Testis (tissue), 3 donors: ENCODE measurements around the gene IQSEC1. TPM values are rescaled to one million over a fixed set of nuclear protein-coding genes. Genes with fewer than 3 reads are reported as not detected.

ENCODE experiments used
- DNase-seq: peaks from one replicate; pipeline ENCODE4 v3.0.0-alpha.2; 2019
- H3K27ac ChIP-seq, 2 donors: fragments of 200-600 bp; sonication (generic); one replicate each; pipeline ENCODE4 v1.5.1; 2019
- H3K27me3 ChIP-seq: fragments of 200-600 bp; sonication (generic); one replicate; pipeline ENCODE4 v1.5.1; 2019
- H3K36me3 ChIP-seq: fragments of 200-600 bp; sonication (generic); one replicate; pipeline ENCODE4 v1.5.1; 2017; ENCODE audit warnings: low read depth; ENCODE audit errors: missing control alignments
- H3K4me1 ChIP-seq: fragments of 200-600 bp; sonication (generic); one replicate; pipeline ENCODE4 v1.5.1; 2019
- H3K4me3 ChIP-seq, 2 donors: fragments of 200-600 bp; sonication (generic); one replicate each; pipeline ENCODE4 v1.5.1; 2017 to 2019
- H3K9me3 ChIP-seq: fragments of 200-600 bp; sonication (generic); one replicate; pipeline ENCODE4 v1.5.1; 2017
- CTCF ChIP-seq, 3 experiments: fragments of 450-650 bp in 2 of 3; fragments of 200-600 bp in 1 of 3; sonication (generic) in 1 of 3; IDR thresholded peaks; one replicate each; pipeline ENCODE4 v1.5.1; 2016 to 2019; ENCODE audit warnings: antibody characterized with exemption in 3 of 3, mild to moderate bottlenecking in 2 of 3, moderate library complexity in 1 of 3
- POLR2A ChIP-seq: fragments of 450-650 bp; IDR thresholded peaks from one replicate; pipeline ENCODE4 v1.6.1; 2017; ENCODE audit warnings: antibody characterized with exemption, mild to moderate bottlenecking, moderate library complexity
- WGBS, 2 donors: methylation state at CpG; one replicate each; pipeline ENCODE4 v1.1.5; 2018; 5-methylcytosine and 5-hydroxymethylcytosine counted together
- intact Hi-C: fragments of 100-400 bp; cut with DNase I; formaldehyde crosslinking; loops from one replicate; pipeline ENCODE4 v1.15.1; 2023; ENCODE audit warnings: low total_unique reads
- polyA plus RNA-seq: library from polyadenylated mRNA; stranded (reverse); fragments of 350-450 nt; fragmentation: Illumina TruSeq; extraction: RNeasy Lipid Tissue Mini Kit (QIAGEN cat#74804); gene quantifications from one replicate; pipeline ENCODE4 v1.2.3, GENCODE V29; 2014; ENCODE audit warnings: low read depth, low replicate concordance; ENCODE audit not compliant: insufficient read depth
- total RNA-seq, 2 donors: library from RNA; depleted of rRNA; stranded (reverse); fragments of >200 nt; gene quantifications; one replicate each; pipeline ENCODE4 v1.2.3, GENCODE V29; 2016

The IQSEC1 gene
- total and polyA plus RNA-seq, 3 donors from 2014 or later, result 32.9 to 89.4 (median 74.3) TPM

- TF ChIP-seq CTCF (IDR thresholded peaks at IDR 0.05) (peak; percentile 37 to 66 (median 56)), POLR2A (no peak)
- 60 to 77% methylated on average over 7 of the region's 7 CpGs for WGBS, 2 donors
- no peaks in the 10 kb centered on the region for H3K9me3 ChIP-seq
- intact Hi-C loops, result loop anchor here (10.0 kb wide), 1 partner anchor 109 kb away; no protein-coding TSS in a partner anchor
- peaks cover 3% of the 10 kb centered on the region for H3K4me1 ChIP-seq
- no peaks in the 10 kb centered on the region for H3K36me3 ChIP-seq
- DNase-seq, result peak; percentile 82
- no peak overlapping the region for H3K27ac ChIP-seq
- H3K4me3 ChIP-seq, result no peak overlapping the region
- H3K27me3 ChIP-seq, result no peaks in the 10 kb centered on the region
These were observed 89.0 kb downstream of the IQSEC1 start for GRCh38 chr3:12984023-12984823.

DNA sequence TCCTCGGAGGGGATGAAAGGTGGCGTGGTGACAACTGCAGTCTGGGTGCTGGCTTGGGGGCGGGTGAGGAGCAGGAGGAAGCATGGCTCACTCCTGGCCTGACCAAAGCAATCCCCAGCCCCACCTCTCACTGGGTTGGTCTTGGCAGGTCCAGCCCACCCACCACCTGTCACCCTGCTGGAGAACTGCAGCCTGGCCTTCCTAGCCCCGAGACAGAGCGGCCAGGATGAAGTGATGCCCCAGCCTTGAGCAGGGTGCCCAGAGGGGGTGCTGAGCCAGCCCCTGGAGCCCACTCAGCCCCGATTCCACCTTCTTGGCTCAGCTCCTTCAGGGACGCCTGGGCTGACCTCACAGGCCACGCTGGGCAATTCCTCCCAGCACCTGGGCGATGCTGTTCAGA, 89.9 kb downstream of the IQSEC1 start:
- Histone ChIP-seq H3K4me3 (no peak overlapping the region), H3K27me3 (no peaks in the 10 kb centered on the region), H3K9me3 (no peaks in the 10 kb centered on the region), H3K36me3 (no peaks in the 10 kb centered on the region), H3K4me1 (peaks cover 3% of the 10 kb centered on the region), H3K27ac (no peak overlapping the region)
- intact Hi-C loops, result loop anchor here (10.0 kb wide), 1 partner anchor 109 kb away; no protein-coding TSS in a partner anchor
- TF ChIP-seq POLR2A (no peak), CTCF (IDR thresholded peaks at IDR 0.05) (no peak)
- no peak for DNase-seq
- 89 to 90% methylated on average over 2 to 9 of the region's 9 CpGs for WGBS, 2 donors

GRCh38 chr3:12982619-12983101, 90.6 kb downstream of the IQSEC1 start:
- no peaks in the 10 kb centered on the region for H3K36me3 ChIP-seq
- intact Hi-C loops, result loop anchor here (10.0 kb wide), 1 partner anchor 108 kb away; no protein-coding TSS in a partner anchor
- TF ChIP-seq POLR2A (no peak), CTCF (IDR thresholded peaks at IDR 0.05) (no peak)
- no peak for DNase-seq
- H3K27me3 ChIP-seq, result no peaks in the 10 kb centered on the region
- peaks cover 3% of the 10 kb centered on the region for H3K4me1 ChIP-seq
- H3K9me3 ChIP-seq, result no peaks in the 10 kb centered on the region
- WGBS, 2 donors, result 71 to 90% methylated on average over 5 of the region's 5 CpGs
- no peak overlapping the region for H3K27ac ChIP-seq
- H3K4me3 ChIP-seq, result no peak overlapping the region

DNA sequence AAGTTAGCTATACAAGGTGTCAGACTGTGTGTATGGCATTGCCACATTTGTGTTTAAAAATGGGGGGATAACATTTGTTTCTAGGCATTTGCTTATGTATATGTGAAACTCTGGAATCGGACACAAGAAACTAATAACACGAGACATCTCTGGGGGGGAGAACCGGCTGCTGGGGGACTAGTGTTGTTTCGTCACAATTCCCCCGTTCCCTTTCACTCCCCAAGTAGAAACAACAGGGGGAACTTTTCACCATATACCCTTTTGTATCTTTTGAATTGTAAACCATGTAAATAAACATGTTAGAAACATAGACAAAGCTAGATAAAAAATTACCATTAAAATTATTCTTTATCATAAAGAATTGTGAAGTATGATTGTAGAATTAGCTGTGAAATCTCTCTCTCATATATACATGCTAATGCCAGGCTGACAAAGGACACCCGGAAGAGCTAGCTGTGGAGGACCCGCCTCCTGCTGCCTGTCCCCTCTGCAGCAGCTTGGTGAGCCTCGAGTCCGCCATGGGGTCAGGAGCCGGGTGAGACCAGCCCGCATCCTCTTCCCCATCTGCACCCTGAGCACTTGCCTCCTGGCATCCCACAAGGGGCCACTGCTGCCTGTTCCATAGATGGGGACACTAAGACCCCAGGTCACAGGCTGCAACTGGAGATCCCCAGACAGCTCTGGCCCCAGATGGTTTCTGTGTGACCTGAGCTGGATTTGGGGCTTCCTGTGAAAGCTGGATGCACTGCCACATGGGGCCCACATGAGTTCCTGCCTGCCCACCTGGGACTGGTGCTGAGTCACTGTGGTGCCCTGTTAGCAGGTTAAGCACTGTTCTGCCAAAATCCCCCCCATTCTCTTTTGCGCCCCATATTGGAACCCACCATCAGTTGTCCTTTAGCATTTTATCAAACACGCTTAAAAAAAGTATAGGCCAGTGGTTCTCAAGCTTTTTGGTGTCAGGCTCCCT, 91.6 kb downstream of the IQSEC1 start:
- no peak for TF ChIP-seq POLR2A
- TF ChIP-seq CTCF (IDR thresholded peaks at IDR 0.05), result no peak
- no peaks in the 10 kb centered on the region for H3K27me3 ChIP-seq
- H3K4me3 ChIP-seq, result no peak overlapping the region
- no peaks in the 10 kb centered on the region for H3K36me3 ChIP-seq
- intact Hi-C loops, result loop anchor here (10.0 kb wide), 1 partner anchor 107 kb away; no protein-coding TSS in a partner anchor
- no peak for DNase-seq
- no peak overlapping the region for H3K27ac ChIP-seq
- H3K9me3 ChIP-seq, result no peaks in the 10 kb centered on the region
- H3K4me1 ChIP-seq, result peaks cover 3% of the 10 kb centered on the region
- WGBS, 2 donors, result 89 to 91% methylated on average over 12 to 13 of the region's 13 CpGs
